Measurements from ENCODE around the gene SLC7A10.

Gene SLC7A10

GRCh38 chr19:33254245-33254824 is 28.7 kb upstream of the SLC7A10 start:
- DNase-seq, result no peak

GRCh38 chr19:33252971-33253370 is 27.3 kb upstream of the SLC7A10 start:
- DNase-seq, result no peak

GRCh38 chr19:33252418-33252962 is 26.8 kb upstream of the SLC7A10 start:
- DNase-seq, result no peak

DNA sequence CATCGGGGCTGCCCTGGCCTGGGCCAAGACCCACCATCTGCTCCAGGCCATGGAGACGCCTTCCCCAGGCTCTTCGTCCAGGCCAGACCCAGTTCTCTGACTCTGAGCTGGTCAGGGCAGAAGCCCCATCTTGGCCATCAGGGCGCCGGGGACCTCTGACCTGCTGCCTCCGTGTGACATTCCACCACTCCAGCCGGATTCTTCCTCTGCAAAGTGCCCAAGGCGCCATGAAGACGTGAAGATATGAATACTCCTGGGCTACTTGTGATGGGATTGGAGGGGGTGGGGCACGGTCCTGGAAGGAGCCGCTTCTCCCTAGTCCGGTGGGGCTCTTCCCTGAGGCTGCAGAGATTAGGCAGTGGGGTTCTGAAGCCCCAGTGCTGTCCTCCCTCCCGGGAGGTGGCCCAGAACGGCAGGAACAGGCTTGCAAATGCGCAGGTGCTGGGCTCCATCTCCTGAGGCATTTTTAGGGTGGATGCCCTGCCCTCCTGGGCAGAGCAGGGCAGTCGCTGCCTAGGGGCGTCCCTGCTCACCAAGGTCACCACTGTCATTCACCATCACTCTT is 26.0 kb upstream of the SLC7A10 start:
- no peak for DNase-seq

DNA sequence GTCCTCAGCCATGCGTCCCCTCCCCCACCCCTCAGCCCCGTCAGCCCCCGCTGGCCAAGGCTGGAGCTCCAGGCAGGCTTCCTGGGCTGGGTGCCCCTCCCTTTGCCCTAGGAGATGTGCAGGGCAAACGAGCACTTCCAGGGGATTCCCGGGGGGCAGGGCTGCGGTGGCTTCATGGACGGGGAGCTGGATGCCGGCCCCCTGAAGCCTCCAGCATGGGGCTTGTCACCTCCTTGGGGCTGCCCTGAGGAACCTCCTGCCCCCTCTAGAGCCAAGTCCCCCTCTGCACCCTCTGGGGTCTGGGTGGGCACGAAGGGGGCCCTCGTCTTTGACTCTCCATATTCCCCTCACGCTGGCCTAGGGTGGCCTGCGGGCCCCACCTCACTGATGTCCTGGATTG is 25.4 kb upstream of the SLC7A10 start:
- no peak for DNase-seq

DNA sequence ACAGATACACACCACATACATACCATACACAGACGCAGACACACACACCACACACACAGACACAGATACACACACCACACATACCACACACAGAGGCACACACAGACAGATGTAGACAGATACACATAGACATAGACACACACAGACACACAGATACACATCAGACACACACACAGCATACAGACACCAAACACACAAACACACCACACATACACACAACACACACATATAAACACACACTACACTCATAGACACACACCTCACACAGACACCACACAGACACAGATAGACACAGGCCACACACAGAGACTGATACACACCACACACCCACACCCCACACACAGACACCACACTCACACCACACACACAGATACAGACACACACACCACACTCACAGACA is 24.9 kb upstream of the SLC7A10 start:
- DNase-seq, result no peak

DNA sequence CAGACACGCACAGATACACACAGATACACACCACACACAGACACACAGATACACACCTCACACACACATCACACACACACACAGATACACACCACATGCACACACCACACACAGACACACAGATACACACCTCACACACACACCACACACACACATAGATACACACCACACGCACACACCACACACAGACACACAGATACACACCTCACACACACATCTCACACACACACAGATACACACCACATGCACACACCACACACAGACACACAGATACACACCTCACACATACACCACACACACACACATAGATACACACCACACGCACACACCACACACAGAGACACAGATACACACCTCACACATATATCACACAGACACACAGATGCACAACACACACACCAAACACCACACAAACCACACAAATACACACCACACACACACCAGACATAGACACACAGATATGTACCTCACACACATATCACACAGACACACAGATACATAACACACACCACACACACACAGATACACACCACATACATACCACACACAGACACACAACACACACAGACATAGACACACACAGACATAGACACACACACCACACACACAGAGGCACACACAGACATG is 24.2 kb upstream of the SLC7A10 start:
- no peak for DNase-seq

DNA sequence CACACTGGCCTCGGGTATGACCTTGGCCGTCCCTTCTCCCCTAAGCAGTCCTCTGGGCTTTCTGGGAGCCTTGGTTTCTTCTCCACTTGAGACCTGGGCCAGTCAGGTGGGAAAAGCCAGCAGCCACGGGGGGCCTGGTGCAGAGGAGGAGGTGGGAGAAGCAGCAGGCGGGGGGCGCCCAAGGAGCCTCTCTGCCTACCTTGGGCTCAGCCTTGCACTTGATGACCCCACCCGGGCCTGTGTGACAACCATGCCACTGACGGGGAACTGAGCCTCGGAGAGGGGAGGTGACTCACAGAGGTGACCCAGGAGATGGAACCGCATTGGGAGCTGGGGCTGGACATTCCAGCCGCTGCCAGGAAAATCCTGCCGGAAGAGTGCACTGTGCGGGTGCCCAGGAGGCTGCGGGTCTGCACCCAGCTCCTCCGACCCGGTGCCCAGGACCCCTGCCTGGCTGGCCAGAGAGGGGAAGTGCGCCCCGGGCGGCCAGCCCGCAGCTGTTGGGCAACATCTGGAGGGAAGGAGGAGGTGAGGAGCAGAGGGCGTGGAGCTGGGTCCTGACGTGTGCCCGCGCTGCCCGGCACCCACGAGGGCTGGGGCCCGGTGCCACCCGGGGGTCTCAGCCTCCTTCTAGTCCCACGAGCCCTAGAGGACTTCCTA is 23.4 kb upstream of the SLC7A10 start:
- peak in 1 of 2 donors; percentile 48 for DNase-seq

- DNase-seq, result no peak
These were observed 22.9 kb upstream of the SLC7A10 start for GRCh38 chr19:33248553-33248953.

DNA sequence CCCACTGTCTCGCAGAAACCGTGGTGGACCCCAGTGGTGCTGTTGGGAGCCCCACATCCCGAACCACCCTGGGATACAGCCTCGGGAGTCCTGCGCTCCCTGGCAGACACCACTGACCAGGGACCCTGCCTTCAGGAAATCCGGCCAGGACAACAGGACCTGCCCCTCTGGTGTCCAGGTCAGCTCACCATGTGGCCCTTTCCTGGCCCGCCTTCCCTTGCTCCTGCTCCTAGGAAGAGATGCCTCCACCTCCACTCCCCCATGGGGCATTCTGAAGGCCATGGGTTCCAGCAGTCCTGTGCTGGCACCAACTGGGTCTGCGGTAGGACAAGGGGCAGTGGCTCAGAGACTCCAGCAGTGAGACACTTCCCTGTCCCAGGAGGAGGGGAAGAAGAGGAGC is 22.5 kb upstream of the SLC7A10 start:
- DNase-seq, result no peak

DNA sequence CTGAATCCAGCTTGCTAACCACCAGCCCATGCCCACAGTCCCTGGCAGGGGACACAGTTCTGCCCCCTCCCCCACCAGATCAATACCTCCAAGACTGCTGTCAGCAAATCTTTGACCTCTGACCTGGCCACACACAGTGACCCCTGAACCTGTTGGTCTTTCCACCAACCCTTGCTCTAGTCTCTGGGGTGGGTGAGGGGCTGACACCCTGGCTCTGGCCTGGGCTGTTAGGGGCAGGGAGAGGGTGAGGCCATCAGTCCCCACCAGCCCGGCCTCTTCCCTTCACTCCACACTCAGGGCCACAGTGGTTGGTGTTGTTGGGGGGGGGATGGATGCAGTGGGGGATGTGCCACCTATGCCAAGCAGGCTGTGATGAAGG is 21.8 kb upstream of the SLC7A10 start:
- DNase-seq, result no peak

DNA sequence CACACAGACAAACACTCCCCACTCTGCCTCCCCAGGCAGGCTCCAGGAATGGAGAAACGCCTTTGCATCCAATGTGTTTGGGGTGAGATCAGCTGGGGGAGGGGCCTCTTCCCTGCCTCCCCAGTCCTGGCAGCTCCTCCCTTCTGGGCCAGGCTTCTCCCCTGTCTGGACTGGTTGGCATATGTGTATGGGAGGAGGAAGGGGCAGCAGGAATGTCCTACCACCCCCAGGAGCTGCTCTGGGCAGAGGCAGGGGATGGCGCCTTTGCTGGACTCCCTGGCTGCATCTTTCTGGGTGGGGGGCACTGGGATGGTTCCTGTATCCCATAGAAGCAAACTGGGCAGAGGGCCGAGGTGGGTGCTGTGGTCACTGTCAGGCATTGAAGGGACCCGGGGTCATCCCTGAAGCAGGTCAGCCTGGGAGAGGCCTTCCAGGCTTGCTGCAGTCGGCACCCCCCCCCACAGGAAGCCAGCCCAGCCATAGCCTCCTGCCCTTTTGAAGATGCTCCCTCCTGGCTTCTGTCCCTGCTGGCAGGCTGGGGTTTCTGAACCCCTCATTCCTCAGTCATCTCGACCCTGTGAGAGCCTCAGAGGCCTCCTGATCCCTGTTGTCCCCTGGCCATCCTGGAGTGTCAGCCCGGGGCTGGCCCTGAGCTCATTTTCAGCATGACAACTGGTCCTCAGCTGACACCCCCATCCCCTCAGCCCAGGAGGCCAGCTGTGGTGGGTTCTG is 21.2 kb upstream of the SLC7A10 start:
- no peak for DNase-seq

- no peak for DNase-seq
These were observed 20.5 kb upstream of the SLC7A10 start for GRCh38 chr19:33245948-33246708.

GRCh38 chr19:33242911-33243310 is 17.3 kb upstream of the SLC7A10 start:
- no peak for DNase-seq

GRCh38 chr19:33242131-33242530 is 16.5 kb upstream of the SLC7A10 start:
- no peak for DNase-seq

DNA sequence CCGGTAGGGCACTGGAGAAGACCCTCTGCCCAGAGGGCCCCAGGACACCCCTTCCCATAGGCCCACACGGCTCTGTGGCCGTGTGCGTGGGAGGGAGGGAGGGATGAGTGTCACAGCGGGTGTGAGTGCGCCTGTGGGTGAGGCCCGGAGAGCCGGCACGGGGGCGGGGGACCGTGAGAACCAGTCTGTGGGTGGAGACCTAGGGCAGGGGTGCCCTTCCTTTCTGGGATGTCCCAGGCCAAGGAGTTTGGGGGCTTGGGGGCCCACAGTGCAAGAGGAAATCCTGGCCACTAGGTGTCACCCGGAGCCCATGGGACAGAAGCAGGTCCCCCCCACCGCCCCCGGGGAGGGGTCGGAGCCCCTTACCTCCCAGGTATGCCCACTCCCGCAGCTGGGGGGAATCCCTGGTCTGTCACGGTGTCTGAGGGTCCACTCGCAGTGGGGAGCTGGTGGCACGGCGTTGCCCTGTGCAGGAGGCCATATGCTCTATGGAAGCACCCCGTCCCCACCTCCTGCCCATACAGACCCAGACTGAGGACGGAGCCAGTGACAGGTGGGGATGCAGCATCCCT is 16.0 kb upstream of the SLC7A10 start:
- peak; percentile 55 to 65 for DNase-seq

DNA sequence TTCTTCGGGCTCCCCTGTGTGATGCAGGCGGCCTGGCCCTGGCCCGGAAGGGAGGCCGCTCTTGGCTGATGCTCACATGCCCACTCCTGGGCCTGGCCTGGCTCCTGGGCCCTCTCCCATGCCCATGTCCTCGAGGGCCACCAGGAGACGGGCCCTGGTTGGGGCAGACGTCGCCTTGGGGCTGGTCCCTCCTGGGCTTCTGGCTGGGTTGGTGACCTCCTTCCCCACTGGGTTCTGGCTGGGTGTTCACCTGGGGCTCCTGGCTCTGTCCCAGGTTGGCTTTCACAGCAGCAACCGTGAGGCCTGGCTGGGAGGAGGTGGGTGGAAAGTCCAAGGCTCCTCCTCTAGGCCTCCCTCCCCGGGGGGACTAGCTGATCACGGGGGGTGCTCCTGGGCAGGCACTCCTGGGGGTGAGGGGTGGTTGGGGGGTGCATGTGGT is 15.5 kb upstream of the SLC7A10 start:
- no peak for DNase-seq

- DNase-seq, result no peak
These were observed 14.6 kb upstream of the SLC7A10 start for GRCh38 chr19:33240181-33240771.

DNA sequence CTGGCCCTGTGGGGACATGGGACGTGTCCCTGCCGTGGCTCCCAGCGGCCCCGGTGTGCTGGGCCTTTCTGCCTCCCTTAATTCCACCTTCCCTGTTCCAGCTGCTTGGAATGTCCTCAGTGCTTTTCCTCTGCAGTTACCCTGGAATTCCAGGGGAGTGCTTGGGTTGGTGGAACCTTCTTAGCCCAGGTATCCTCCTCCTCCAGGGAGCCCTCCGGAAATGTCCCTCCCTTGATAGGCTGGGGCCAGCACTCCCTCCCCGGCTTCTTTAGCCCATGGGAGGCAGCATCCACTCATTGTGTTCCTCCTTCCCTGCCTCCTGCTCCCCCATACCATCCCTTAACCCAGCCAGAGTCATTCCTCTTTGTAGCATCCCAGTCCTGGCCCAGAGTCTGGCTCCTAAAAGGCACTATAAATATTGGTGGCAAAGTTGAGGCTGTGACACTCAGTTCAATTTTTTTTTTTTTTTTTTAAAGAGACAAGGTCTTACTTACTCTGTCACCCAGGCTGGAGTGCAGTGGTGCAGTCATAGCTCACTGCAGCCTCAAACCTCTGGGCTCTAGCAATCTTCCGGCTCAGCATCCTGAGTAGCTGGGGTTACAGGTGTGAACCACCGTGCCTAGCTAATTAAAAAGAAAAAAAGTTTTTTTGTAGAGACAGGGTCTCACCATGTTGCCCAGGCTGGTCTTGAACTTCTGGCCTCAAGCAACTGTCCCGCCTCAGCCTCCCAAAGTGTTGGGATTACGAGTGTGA is 13.7 kb upstream of the SLC7A10 start:
- no peak for DNase-seq

DNA sequence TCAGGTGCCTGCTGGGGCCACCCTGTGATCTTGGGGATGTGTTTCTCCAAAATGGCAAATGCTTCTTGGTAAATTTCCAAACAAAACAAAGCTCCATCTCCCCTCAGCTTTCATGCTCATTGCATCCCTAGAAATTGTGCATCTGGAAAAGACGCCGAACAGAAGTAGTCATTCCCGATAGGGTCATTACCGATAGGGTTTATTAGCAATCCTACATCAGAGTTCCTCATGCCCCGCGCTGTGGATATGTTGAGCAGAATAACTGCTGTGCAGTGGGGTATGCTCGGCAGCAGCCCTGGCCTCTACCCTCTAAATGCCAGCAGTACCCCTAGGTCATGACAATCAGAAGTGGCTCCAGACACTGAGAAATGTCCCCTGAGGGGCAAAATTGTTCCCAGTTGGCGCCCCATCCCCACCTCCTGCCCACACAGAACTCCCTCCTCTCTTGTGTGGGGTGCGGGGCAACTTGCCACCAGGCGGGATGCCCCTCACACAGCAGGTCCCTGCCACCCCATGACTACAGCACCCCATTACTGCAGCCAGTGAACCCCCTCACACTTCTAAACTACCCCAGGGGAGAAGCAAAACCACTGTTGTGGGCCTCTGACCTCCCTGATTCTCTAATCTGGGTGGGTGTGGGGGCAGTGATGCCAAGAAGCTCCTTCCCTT is 13.0 kb upstream of the SLC7A10 start:
- no peak for DNase-seq
